Mucosa of descending colon (tissue), 3 donors: ENCODE results near the gene BRD3. TPM values are rescaled to one million over a fixed set of nuclear protein-coding genes. Genes with fewer than 3 reads are reported as not detected.

ENCODE experiments used
- ATAC-seq: fragments of 200-7000 bp; cut with Tn5 transposase; one replicate; pipeline ENCODE4 v1.9.1; 2020; ENCODE audit warnings: mild to moderate bottlenecking, moderate library complexity
- DNase-seq, 3 donors: peaks; one replicate each; pipeline ENCODE4 v3.0.0-alpha.2; 2020
- H3K36me3 ChIP-seq: fragments of 200-600 bp; one replicate; pipeline ENCODE4 v1.8.0; 2021; ENCODE audit warnings: low read depth, mild to moderate bottlenecking
- H3K4me1 ChIP-seq: fragments of 200-600 bp; one replicate; pipeline ENCODE4 v1.8.0; 2021; ENCODE audit warnings: low read depth, mild to moderate bottlenecking
- H3K4me3 ChIP-seq: fragments of 200-600 bp; one replicate; pipeline ENCODE4 v1.8.0; 2021; ENCODE audit warnings: mild to moderate bottlenecking
- H3K9me3 ChIP-seq: fragments of 200-600 bp; one replicate; pipeline ENCODE4 v1.8.0; 2021; ENCODE audit warnings: mild to moderate bottlenecking
- intact Hi-C, 2 donors: fragments of 100-400 bp; cut with DNase I in 1 of 2; cut with micrococcal nuclease in 1 of 2; formaldehyde crosslinking; loops; one replicate each; pipeline versions ENCODE4 v1.11.0 to v1.11.1; 2022; cut with DNase I, micrococcal nuclease
- total RNA-seq, 3 donors: library from RNA; stranded (reverse); fragmentation: NEBNext Ultra II Directional in 2 of 3; extraction: Animal tissue kit (Norgen Biotek cat#: 25700) in 2 of 3; gene quantifications; one replicate each; pipeline versions ENCODE4 v1.2.1 to v1.2.4, GENCODE V29; 2021 to 2023
- TF ChIP-seq, protein P1 (sequence below): fragments of 200-600 bp; IDR thresholded peaks from one replicate; pipeline ENCODE4 v1.8.0; 2022; ENCODE audit warnings: antibody characterized with exemption, mild to moderate bottlenecking
- donor health status: DM: no; HTN: no; CAD: no; lungs with moderate emphysema.
- donor health status: DM: no; HTN: no; CAD: no.
- donor health status: DM: no; HTN: yes; CAD: no.

The BRD3 gene
- total RNA-seq, 3 donors from 2014 or later = 19.4 to 56.0 (median 29.4) TPM

DNA sequence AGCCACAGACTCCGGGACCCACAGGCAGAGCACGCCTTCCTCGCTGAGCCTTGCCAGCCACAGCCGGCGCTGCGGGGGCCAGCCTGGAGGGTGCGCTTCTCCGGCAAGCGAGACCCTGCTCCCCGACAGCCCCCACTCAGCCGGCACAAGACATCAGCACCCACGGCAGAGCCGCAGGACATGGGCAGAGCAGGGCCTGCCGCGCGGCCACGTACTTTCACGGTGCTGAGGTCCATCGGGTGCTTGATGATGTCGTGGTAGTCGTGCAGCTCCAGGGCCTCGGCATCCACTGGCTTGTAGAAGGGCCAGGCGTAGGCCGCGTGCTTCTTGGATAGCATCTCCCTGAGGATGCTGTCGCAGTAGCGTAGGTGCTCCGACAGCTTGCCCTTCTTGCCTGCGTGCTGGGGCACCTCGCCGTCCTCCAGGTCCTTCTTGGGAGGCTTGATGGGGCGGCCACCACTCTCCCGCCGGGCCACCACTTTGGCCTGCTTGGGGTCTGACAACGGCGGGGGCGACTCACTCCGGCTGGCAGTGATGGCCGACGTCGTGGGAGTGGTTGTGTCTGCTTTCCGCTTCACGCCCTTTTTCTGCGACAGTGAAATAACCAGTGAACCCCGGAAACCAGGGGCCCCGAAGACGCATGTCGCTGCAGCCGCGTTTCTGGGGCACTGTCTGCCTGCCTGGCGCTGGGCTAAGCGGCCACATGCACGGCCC lies 19.8 kb downstream of the BRD3 start:
- intact Hi-C loops = no loop called here
- no peaks in the 10 kb centered on the region for H3K4me1 ChIP-seq
- DNase-seq (peak in 1 of 3 donors; percentile 47), ATAC-seq (no peak)
- H3K9me3 ChIP-seq = no peaks in the 10 kb centered on the region
- H3K36me3 ChIP-seq = peaks cover 3% of the 10 kb centered on the region
- H3K4me3 ChIP-seq = no peak overlapping the region
- TF ChIP-seq, protein P1, sequence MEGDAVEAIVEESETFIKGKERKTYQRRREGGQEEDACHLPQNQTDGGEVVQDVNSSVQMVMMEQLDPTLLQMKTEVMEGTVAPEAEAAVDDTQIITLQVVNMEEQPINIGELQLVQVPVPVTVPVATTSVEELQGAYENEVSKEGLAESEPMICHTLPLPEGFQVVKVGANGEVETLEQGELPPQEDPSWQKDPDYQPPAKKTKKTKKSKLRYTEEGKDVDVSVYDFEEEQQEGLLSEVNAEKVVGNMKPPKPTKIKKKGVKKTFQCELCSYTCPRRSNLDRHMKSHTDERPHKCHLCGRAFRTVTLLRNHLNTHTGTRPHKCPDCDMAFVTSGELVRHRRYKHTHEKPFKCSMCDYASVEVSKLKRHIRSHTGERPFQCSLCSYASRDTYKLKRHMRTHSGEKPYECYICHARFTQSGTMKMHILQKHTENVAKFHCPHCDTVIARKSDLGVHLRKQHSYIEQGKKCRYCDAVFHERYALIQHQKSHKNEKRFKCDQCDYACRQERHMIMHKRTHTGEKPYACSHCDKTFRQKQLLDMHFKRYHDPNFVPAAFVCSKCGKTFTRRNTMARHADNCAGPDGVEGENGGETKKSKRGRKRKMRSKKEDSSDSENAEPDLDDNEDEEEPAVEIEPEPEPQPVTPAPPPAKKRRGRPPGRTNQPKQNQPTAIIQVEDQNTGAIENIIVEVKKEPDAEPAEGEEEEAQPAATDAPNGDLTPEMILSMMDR = no peak

- Histone ChIP-seq H3K36me3 (peaks cover 3% of the 10 kb centered on the region), H3K4me1 (no peaks in the 10 kb centered on the region), H3K9me3 (no peaks in the 10 kb centered on the region), H3K4me3 (no peak overlapping the region)
- ATAC-seq = no peak
- TF ChIP-seq, protein P1 = no peak
- DNase-seq = peak in 1 of 3 donors; percentile 37
- intact Hi-C loops = no loop called here
Measured at GRCh38 chr9:134046894-134047681, 20.7 kb downstream of the BRD3 start.

DNA sequence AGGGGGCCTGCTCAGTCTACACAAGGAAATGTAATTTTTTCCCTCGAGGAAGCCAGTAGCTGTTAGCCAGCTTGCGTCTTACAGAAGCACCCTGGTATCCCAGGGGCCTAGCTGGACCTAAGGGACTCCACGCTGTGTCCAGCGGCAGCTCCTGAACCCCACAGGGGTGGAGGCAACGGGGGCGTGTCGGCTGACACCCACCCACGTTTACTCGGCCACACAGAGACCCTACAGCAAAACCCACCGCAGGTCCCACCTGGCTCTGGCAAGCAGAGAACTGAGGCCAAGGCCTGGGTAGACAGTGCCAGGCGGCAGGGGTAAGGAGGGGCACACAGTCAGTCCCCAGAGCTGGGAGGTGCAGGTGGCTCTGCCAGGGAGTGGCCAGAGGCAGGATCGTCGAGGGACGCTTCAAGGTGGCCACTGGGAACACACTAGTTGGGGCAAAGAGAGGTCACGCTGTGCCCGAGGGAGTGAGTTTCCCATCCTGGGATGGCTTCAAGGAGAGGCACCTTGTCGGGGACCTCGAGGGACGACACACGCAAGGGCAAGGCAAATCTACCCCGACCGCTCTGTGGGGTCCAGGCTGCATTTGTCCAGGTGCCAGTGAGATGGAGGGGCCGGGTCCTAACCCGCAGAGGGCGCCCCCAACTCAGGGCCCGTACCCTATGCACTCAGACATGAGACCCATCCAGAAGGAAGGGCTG lies 21.8 kb downstream of the BRD3 start:
- no peak for DNase-seq
- intact Hi-C loops = no loop called here
- TF ChIP-seq, protein P1 = no peak
- no peak for ATAC-seq
- H3K36me3 ChIP-seq = peaks cover 3% of the 10 kb centered on the region
- no peak overlapping the region for H3K4me3 ChIP-seq
- H3K9me3 ChIP-seq = no peaks in the 10 kb centered on the region
- no peaks in the 10 kb centered on the region for H3K4me1 ChIP-seq

GRCh38 chr9:134044944-134045343 lies 22.9 kb downstream of the BRD3 start:
- ATAC-seq (no peak), DNase-seq (peak in 1 of 3 donors; percentile 36)
- Histone ChIP-seq H3K4me3 (no peak overlapping the region), H3K9me3 (no peaks in the 10 kb centered on the region), H3K4me1 (no peaks in the 10 kb centered on the region), H3K36me3 (peaks cover 3% of the 10 kb centered on the region)
- TF ChIP-seq, protein P1 = no peak
- intact Hi-C loops = no loop called here

- DNase-seq (no peak), ATAC-seq (no peak)
- Histone ChIP-seq H3K4me3 (no peak overlapping the region), H3K4me1 (no peaks in the 10 kb centered on the region), H3K36me3 (peaks cover 3% of the 10 kb centered on the region), H3K9me3 (no peaks in the 10 kb centered on the region)
- intact Hi-C loops = no loop called here
- TF ChIP-seq, protein P1 = no peak
Measured at GRCh38 chr9:134043531-134043988, 24.3 kb downstream of the BRD3 start.
